Activated T-cell treated with anti-CD3 and anti-CD28 coated beads, Interleukin-2, amount 50 U/mL, for 1 hour (primary cell): ENCODE measurements around the gene TAOK2.
A peak's percentile ranks its signal among the peaks of the same experiment; 100 is the strongest.
"Not testable (repeated sequence)": the region's sequence is repeated elsewhere in the genome, so short reads cannot be mapped to it uniquely, and the experiment has no call there.

ENCODE experiments used
- DNase-seq: peaks from one replicate; pipeline ENCODE4 v3.0.0-alpha.2; 2020

The TAOK2 gene

DNA sequence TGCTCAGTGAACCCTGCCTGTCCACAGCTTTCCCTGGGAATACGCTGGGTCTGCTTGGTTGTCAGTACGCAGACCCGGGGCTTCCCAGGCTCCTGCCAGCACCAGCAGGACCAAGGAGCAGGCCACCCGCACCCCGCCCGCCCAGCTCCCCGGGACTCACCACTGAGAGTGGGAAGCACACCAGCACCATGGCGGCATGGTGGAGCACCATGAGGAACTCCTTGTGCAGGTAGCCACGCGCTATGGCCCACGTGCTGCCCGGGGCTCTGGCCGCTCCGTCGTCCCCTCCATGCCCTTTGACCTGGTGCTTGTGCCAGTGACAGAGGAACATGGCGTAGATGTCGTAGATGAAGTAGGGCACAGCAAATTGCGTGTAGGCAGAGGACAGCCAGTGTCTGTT, 52.8 kb downstream of the TAOK2 start:
- DNase-seq: no peak

DNA sequence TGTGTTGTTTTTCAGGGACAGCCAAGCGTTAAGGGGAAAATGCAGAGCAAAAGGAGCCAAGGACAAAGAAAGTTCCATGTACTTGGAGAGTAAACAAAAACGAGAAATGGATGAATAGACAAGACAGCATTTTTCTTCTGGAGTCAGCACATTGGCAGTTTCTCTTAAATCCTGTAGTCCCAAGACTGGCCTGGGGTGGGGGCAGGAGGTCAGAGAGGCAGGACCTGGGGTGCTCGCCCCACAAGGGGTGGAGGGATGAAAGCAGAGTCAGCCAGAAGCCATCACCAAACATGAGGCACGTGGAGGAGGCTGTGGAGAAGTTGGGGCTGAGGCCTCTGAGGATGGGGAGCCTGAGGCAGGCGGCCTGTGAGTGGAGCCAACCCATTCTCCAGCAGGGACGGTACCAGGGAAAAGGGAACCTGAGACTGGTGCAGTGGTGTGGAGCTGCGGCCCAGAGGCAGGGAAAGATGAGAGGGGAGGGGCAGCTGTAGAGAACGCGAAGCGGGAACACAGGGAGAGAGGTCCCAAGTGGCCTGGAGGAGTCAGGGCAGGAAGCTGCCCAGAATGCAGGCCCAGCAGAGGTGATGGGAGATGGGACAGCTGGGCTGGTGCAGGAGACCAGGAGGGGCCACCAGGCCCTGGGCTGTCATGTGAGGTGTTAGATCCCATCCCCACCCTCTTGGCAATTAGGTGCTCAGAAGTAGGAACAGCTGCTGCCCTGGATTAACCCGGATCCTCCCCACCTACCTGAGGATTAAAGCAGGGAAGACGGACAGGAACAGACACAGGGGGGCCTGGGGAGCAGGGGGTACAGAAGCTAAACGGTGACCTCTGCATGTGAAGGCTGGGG, 54.1 kb downstream of the TAOK2 start:
- DNase-seq: no peak

DNA sequence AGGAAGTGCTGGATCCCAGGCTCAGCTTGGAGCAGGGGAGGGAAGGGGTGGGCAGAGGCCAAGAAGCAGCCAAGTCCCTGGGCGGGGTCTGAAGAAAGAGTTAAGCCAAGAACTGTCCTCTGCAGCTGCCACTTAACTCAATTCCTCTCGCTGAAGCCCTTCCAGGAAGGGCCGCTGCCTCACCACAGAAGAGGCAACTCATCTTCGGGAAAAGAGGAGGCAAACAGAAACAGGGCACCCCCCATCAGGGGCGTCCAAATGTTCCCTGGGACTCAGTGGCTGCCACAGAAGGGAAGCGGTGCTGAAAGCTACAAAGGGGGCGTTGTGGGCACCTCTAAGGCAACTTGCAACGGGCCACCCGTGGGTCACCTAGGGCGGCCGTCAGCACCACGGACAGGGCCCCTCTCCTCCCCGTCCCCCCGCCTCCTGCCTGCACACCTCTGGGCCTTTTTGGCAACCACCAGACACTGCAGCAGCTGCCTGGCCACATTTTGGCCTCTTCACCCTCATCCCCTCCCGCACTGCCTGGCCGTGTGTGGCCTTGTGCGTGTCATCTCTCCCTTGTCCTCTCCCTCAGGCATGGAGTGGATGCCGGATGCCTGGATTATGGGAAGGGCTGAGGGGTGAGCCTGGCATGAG, 54.9 kb downstream of the TAOK2 start:
- no peak for DNase-seq

DNA sequence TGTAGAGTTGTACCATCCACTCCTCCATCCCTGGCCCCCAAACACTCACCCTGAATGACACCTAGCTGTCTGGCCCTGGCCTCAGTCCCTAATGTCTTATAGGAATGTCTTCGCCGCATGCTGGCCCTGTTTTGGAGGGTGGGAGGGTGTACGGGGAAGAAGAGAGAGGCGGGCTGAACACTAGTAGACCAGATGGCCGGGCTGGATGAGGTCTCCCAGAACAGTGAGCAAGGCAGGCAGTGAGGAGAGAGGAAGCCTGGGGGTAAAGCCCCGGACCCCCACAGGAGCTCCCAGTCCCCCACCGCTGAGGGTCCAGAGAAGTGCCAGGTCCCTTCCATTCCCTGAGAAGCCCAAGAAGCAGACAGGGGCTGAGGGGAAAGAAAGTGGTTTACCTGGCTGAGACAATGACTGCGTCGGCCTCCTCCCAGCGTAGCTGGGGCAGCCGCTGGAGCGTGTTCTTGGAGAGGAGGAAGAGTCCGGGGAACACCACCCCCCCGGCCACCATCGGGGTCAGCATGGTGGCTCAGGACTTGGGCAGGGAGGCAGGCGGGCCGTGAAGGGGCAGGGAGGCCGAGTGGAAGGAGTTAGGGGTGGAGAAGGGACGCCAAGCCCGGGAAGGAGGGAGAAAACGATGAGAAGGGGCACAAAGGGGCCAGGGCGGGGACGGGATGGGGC, 56.5 kb downstream of the TAOK2 start:
- DNase-seq: no peak

DNA sequence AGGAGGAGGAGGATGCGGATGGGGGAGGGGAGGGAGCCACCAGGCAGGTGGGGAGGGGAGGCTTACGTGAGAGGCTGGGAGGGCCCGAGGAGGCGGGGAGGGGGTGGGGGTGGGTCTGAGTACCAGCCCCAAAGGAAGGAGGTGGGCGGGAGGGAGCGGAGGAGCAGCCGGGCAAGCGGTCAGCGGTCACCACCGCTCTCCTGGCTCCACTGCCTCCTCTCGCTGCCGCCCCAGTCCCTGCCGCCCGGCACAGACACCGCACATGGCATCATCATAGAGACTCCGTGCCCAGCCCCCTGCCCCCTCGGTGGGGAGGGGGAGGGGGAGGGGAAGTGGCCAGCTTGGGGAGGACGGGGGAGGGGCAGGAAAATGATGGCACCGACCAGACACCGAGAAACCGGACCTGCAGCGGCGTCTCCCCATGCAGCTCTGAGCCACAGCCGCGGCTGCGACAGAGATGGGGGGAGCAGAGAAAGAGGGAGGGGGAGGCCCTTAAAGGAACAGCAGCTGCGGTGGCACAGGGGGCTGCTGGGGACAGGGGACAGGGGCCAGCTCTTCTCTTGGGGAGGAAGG, 57.3 kb downstream of the TAOK2 start, which contains the start of gene TLCD3B:
TLCD3B (minus strand) TSS at position 431 of the 573 bp plus-strand sequence. CDS start 744 bp downstream, outside the sequence.
- DNase-seq: no peak

DNA sequence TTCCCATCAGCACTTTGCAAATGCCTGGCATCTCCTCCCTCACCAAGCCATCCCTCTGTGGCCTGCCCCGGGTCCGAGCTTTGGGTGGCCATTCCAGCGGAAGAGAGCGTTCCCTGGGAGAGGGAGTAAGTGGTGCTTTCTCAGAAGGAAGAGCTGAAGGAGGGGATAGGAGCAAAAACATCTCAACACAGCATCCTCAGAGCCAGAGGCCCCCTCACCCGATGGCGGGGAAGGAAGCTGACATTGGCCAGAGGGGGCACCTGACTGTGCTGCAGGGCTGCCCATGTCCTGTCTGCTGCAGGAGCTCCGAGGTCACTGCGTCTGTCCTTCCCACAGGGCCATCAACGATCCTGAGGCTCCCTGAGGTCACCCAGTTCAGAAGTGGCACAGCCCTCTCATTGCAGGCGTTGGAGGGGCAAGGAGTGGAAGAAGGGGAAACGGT, 57.8 kb downstream of the TAOK2 start:
- DNase-seq: no peak

DNA sequence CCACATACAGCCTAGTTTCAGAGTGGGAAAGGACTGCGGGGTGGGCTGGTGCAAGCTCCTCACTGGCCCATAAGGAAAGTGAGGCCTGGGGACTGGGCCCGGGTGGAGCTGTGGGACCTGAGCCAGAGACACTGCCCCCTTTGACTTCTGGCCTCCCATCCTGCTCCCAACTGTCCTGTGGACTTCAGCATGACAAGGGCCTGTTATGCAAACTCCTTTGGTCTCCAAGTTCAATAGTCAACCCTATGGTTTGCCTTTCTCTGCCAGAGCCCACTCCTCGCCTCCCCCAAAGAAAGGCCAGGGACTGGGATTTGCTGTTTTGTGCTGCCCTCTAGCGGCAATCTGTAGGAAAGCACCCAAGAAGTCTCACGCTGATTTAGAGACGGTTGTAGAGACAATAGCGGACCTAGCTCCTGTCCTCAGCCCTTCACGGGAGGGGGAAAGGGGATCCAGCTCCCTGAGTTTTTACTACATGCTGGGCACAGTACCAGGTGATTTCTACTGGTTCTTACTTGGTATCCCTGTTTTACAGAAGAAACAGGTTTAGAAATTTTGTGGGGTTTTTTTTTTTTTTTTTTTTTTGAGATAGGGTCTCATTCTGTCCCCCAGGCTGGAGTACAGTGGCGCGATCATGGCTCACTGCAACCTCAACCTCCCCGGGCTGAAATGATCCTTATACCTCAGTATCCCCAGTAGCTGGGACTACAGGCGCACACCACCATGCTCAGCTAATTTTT, 58.6 kb downstream of the TAOK2 start:
- peak; percentile 58 for DNase-seq

DNA sequence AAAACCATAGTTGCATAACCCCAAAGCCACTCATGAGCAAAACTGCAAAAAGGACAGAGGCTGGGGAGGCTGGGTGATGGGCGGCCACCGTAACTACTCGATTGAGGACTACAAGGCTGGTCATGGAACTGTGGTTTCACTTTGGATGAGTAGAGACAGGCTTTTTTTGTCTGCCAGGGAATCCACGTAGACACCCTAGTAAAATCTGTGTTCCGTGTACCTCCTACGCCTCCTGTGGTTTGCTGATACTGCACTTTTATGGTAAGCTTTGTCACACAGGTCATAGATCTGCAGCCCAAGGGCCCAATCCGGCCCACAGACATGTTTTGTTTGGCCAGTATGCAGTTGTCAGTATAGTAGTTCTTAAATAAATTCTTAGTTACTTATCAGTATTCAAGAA, 59.6 kb downstream of the TAOK2 start:
- DNase-seq: no peak

DNA sequence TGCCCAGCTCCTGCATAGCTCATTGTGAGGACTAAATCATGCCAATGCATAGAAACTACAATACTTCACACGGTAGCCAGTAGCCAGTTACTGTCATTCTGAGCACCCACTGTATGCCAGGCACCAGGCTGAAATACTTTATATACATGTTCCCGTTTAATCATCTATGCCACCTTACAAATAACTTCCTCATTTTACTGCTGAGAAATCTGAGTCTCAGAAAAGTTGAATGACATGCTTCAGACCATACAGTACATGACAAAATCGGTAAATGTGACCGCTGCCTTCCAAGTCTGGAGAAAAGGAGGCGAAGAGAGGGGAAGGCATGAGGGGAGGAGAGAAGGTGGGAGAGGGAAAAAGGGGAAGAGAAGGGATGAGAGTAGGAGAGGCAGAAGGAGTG, 66.6 kb downstream of the TAOK2 start:
- DNase-seq: no peak

DNA sequence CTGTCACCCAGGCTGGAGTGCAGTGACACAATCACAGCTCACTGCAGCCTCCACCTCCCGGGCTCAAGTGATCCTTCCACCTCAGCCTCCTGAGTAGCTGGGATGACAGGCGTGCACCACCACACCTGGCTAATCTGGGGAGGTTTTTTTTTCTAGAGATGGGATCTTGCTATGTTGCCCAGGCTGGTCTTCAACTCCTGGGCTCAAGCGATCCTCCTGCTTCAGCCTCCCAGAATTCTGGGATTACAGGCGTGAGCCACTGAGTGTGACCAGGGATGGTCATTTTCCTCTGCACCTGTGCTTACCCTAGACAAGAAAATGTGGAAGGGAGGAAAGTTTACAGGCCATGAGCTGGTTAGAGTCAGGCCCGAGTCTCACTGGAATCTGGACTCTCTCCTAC, 67.0 kb downstream of the TAOK2 start:
- DNase-seq: not testable (repeated sequence)

DNA sequence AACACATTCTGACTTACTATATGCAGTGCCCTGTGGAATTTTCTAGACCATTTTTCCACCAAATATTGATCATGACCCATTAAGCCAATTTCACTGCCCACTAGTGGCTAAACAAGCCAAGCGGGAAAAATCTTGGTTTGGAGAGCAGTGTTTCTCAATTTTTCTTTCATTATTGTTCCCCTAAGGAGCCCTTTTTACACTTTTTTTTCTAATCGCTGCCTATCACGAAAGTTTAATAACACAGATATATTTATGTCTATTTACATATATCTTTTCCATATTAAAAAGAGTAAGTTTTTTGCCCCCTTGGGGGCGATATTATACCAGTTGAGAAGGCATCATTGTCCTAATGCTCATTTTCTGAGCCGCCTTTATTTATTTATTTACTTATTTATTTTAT, 68.2 kb downstream of the TAOK2 start:
- DNase-seq: no peak
